Suppressor macrophage treated with lipopolysaccharide for 4 hours (primary cell): ENCODE results near the gene RGS9BP.
"Not testable (repeated sequence)": the region's sequence is repeated elsewhere in the genome, so short reads cannot be mapped to it uniquely, and the experiment has no call there.

Source experiments
- DNase-seq: peaks from one replicate; pipeline ENCODE4 v3.0.0-alpha.2; 2020

The RGS9BP gene

GRCh38 chr19:32700129-32700528 lies 24.5 kb downstream of the RGS9BP start:
- DNase-seq, result not testable (repeated sequence)

GRCh38 chr19:32702010-32702409 lies 26.4 kb downstream of the RGS9BP start:
- no peak for DNase-seq

GRCh38 chr19:32704006-32704405 lies 28.4 kb downstream of the RGS9BP start:
- DNase-seq, result not testable (repeated sequence)

- no peak for DNase-seq
Observed at GRCh38 chr19:32708457-32708856, 32.8 kb downstream of the RGS9BP start.

GRCh38 chr19:32709032-32709431 lies 33.4 kb downstream of the RGS9BP start:
- no peak for DNase-seq

GRCh38 chr19:32711747-32712146 lies 36.1 kb downstream of the RGS9BP start:
- DNase-seq, result no peak

- not testable (repeated sequence) for DNase-seq
Observed at GRCh38 chr19:32716203-32716602, 40.6 kb downstream of the RGS9BP start.

- no peak for DNase-seq
Observed at GRCh38 chr19:32717496-32717895, 41.8 kb downstream of the RGS9BP start.

GRCh38 chr19:32718286-32718685 lies 42.6 kb downstream of the RGS9BP start:
- no peak for DNase-seq

- DNase-seq, result no peak
Observed at GRCh38 chr19:32719611-32720059, 44.0 kb downstream of the RGS9BP start, which contains the start of gene TDRD12. TDRD12 (plus strand) TSS chr19:32719767; CDS start chr19:32720073, 306 bp downstream.

- DNase-seq, result no peak
Observed at GRCh38 chr19:32720216-32720935, 44.7 kb downstream of the RGS9BP start.

GRCh38 chr19:32720936-32721250 lies 45.2 kb downstream of the RGS9BP start:
- no peak for DNase-seq
